Activated CD8-positive, alpha-beta memory T cell treated with anti-CD3 and anti-CD28 coated beads, Interleukin-2, amount 50 U/mL, for 48 hours (primary cell): ENCODE data around the gene FUT1.

Source experiments
- DNase-seq: peaks from one replicate; pipeline ENCODE4 v3.0.0-alpha.2; 2020

The FUT1 gene

DNA sequence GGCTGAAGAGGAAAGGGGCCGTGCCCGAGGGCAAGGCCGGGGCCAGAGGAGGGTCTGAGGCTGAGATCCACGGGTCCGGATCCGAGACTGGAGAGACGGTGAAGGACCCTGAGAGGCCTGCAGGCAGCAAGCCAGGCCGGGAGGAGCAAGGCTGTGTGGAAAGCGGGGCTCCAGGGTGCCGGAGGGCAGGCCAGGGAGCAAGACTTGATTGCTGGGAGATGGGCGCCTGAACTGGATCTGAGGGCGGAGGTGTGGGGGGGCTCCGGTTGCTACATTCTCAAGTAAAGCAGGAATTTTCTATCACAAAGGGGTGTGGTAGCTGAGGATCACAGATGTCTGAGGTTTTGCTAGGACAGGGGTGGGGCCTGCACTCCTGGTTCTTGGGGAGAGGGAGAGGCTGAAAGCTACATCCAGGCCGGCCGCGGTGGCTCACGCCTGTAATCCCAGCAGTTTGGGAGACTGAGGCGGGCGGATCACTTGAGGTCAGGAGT is 36.7 kb downstream of the FUT1 start:
- DNase-seq, result no peak

DNA sequence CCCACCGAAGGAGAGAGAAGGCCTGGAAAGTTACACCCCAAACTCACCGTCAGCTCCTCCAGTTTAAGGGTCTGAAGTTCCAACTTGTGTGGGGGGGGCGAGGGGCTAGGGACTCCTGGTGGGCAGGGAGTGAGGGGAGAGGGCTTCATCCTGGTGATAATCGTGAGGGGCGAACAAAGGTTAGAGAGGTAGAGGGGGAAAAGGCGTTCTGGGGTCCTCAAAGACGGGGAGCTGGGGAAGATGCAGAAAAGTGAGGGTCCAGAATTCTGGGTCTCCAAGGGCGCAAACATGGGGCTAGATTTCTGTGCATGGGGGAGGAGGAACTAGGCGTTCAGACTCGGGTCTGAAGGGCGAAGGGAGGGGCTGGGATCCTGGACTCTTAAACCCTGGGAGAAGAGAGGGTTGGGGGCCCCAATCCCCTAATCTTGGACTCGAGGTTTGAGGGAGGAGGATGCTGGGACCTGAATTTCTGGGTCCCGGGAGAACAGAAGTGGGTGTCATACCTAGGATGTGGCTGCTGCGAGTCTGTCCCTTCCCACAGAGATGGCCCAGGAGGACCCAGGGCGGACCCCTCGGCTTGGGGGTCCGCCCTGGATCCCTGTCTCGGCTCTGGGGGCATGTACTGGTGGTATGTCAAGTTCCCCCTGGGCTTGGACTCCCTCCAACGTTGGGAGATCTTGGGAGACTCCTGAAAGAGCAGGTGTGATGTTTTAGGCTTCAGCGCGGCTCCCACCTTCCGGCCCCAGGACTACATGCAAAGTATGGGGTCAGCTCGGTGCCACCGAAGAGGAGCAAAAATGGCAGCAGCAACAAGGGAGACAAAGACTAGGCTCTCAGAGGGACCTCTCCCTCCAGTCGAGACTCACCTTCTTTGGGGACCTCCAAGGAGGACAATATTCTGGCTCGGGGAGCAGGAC is 37.4 kb downstream of the FUT1 start:
- DNase-seq, result no peak

DNA sequence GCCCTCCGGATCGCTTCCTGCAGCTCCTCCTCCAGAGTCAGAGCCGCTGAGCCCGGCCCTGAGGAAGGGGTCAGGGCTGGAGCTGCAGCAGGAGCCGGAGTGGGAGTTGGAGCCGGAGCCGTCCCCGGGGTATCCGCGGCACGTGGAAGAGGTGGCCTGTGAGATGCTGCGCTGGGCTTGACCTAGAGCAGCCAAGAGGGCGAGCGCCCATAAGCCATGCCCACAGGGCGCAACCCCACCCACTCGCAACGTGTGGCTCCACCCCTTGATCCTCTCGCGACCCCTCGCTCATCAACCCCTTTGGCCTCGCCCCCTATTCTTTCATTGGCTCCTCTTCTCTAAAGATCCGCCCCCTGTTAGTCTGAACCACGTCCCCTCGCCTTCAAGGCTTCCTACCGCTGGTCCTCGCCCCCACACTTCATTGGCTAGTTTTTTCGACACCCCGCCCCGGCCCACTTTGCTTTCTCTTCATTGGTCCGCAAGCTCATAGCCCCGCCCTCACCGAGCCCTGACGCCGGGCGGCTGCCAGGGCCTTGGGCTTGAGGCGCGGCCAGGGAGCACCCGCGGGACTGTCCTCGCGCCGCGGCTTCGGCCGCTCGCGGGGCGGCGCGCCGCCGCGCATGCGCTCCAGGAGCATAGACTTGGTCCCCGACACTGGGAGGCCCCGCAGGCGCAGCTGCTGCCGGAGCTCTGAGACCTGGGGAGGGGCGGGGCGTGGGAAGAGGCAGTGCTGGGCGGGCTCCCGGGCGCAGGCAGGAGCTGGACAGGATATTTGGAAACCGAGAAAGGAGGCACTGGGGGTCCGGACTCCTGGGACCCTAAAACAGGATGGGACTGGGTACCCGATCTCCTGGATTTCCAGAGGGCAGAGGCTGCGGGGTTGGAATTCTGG is 38.3 kb downstream of the FUT1 start:
- peak; percentile 96 for DNase-seq

DNA sequence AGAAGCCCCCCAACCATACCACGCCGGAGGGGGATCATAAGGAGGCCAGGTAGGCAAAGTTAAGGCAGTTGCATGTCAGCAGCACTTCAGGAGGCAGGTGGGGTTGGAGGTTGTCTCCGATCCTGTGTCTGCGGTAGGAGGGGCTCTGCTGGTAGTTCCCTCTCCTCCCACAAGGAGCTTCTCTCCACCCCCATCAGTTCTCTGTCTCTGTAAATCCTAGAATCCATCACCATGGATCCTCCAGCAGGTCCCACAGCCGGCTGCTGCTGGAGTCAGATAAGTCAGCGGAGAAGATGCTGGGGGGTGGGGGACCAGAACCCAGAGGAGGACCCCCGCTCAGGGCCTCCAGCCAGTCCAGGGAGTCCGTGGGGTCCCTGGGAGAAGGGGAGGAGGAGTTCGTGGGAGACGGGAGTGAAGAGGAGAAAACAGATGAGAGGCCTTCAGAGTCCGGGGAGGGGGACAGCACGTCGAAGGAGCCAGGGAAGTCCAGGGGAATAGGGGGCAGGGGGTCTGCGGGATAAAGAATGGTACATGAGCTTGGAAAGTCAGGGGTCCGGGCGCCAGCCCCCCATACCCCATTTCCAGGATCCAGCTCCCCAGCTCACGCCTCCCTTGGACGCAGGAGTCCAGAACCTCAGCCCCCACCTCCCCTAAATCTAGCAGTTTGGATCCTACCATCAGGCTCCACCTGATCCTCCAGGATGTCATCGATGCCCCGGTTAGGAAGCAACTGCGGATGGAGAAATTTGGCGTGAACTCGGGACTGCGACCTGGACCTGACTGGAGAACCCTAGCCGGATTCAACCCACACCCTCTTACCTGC is 39.2 kb downstream of the FUT1 start:
- DNase-seq, result no peak

DNA sequence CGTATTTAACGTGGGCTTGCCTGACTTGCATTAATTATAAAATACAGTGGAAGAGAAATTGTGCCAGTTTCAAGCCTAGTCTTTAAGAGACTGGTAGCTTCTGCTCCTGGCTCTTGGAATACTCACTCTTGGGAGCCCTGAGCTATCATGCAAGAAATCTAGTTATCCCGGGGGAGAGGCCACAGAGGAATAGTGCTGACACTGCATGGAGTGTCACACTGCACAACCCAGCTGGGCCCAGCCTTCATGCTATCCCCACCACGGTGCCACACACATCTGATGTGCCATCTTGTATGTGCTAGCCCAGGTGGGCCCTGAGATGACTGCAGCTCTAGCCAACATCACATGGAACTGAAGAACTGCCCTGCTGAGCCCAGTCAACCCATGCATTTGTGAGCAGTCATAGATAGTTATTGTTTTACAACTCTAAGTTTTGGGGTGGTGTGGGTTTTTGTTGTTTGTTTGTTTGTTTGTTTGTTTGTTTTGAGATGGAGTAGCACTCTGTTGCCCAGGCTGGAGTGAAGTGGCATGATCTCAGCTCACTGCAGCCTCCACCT is 41.3 kb downstream of the FUT1 start:
- DNase-seq, result no peak

DNA sequence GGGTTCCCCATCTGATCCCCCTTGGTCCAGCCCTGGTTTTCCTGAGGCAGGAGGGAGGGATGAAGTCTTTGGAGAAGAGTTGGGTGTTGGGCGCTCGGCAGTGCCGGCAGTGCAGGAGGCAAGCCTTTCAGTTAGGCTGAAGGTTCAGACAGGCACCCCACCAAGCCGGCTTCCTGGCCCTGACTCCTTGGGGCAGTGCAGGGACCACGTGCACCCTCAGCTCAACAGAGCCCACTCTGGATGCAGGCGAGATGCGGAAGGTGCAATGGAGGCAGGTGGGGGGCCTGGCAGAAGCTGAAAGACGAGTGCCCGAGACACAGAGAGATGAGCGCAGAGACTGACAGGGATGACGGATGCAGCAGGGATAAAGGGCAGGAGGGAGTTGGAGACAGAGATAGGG is 44.0 kb downstream of the FUT1 start:
- no peak for DNase-seq

DNA sequence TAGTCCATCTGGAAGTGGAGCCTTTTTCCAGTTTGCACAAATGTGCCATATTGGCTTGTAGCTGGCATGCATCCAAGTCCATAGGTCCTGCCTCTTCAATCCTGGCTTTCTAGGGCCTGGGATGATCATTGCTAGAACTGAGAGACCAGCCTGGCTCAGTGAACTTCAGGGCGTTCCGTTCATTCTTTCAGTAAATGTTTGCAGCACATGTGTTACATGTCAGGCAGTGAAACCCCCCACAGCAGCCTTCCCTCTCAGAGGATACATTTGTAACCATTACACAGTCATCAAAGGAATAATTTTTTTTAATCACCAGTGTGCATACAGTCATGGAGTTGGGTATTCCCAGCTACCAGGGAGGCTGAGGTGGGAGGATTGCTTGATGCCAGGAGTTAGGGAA is 47.0 kb downstream of the FUT1 start:
- no peak for DNase-seq

DNA sequence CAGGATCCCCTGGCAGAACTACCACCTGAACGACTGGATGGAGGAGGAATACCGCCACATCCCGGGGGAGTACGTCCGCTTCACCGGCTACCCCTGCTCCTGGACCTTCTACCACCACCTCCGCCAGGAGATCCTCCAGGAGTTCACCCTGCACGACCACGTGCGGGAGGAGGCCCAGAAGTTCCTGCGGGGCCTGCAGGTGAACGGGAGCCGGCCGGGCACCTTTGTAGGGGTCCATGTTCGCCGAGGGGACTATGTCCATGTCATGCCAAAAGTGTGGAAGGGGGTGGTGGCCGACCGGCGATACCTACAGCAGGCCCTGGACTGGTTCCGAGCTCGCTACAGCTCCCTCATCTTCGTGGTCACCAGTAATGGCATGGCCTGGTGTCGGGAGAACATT is 49.1 kb downstream of the FUT1 start:
- no peak for DNase-seq

DNA sequence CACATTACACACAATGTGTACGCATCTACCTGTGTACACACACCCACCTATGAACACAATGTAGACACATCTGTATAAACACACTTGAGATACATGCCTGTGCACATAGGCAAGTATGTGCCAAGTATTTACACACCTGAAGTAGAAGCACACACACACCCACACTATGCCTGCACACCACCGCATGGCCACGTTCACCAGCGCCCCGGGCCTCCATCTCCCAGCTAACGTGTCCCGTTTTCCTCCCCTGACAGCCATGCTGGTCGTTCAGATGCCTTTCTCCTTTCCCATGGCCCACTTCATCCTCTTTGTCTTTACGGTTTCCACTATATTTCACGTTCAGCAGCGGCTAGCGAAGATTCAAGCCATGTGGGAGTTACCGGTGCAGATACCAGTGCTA is 49.7 kb downstream of the FUT1 start:
- no peak for DNase-seq

DNA sequence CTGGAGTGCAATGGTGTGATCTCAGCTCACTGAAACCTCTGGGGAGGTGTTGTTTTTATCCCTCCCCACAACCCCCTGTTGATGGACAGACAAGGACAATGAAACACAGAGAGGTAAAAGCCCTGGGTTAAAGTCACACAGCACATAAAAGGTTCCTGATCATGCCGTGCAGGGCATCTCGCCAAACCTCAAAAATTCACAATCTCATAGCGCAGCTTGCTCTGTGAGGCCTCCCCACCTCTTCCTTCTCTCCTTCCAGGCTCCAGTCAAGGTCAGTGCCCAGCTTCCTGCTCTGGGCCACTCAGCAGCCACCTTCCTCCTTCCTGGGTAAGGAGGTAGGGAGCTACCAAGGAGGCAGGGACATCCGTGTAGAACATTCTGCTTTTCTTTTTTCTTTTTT is 54.4 kb downstream of the FUT1 start:
- DNase-seq, result no peak
